GM12892 (cell line): Measurements from ENCODE around the gene SLC47A2.
"Not testable (repeated sequence)": the region's sequence is repeated elsewhere in the genome, so short reads cannot be mapped to it uniquely, and the experiment has no call there.

Source experiments
- DNase-seq: peaks from one replicate; pipeline ENCODE4 v3.0.0; 2011; ENCODE audit not compliant: insufficient read length
- FAIRE-seq: peaks from 2 replicates; lab custom pipeline; 2011; peaks lifted over from hg19 to GRCh38; lab: Jason Lieb, UNC
- POLR2A ChIP-seq: IDR thresholded peaks from 2 replicates; pipeline ENCODE4 v1.6.1; 2011; ENCODE audit warnings: low read depth, low read length, control low read depth
- POLR2AphosphoS5 ChIP-seq: IDR thresholded peaks from 2 replicates; pipeline ENCODE4 v1.6.1; 2011; ENCODE audit warnings: low read depth, low read length, control low read depth
- TAF1 ChIP-seq: IDR thresholded peaks from 2 replicates; pipeline ENCODE4 v1.6.1; 2011; ENCODE audit warnings: low read depth, mild to moderate bottlenecking, control low read depth, low read length, borderline replicate concordance

SLC47A2 gene

DNA sequence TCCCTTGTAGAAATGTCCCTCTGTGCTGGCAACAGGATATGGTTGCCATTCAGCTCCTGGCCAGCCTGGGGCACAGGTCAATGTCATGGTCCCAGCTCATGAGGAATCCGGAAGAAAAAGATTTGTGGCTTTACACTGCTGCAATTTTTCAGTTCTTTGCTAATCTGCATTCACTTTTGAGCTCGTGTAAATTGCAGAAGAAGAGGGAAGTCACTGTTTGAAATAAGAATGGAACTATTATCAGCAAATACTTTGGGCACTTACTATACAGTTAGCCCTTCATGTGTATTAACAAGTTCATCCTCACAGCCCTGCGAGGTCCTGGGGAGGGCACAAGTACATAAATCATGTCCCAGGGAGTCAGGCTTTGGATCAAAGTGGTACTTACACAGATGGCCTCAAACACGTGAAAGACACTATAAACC is 14.2 kb downstream of the SLC47A2 start:
- FAIRE-seq = no peak
- TF ChIP-seq POLR2AphosphoS5 (no peak), POLR2A (no peak), TAF1 (no peak)

DNA sequence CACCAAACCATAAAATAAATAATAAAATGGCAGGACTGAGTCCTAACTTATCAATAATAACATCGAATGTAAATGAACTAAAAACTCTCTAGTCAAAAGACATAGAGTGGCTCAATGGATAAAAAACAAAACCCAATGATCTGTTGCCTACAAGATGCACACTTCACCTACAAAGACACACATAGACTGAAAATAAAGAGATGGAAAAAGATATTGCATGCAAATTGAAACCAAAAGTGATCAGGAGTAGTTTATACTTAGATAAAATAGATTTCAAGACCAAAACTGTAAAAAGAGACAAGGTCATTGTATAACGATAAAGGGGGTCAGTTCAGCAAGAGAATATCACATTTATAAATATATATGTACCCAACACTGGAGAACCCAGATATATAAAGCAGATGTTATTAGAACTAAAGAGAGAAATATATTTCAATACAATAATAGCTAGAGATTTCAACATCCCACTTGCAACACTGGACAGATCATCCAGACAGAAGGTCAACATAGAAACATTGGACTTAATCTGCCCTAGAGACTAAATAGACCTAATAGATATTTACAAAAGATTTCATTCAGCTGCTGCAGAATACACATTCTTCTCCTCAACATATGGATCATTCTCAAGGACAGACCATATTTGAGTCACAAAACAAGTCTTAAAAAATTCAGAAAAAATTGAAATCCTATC is 29.8 kb downstream of the SLC47A2 start:
- no peak for DNase-seq
- no peak for FAIRE-seq
- TF ChIP-seq POLR2AphosphoS5 (no peak), TAF1 (no peak), POLR2A (no peak)

More for the DNA sequence above, 14.2 kb downstream of the SLC47A2 start:
- no peak for DNase-seq

DNA sequence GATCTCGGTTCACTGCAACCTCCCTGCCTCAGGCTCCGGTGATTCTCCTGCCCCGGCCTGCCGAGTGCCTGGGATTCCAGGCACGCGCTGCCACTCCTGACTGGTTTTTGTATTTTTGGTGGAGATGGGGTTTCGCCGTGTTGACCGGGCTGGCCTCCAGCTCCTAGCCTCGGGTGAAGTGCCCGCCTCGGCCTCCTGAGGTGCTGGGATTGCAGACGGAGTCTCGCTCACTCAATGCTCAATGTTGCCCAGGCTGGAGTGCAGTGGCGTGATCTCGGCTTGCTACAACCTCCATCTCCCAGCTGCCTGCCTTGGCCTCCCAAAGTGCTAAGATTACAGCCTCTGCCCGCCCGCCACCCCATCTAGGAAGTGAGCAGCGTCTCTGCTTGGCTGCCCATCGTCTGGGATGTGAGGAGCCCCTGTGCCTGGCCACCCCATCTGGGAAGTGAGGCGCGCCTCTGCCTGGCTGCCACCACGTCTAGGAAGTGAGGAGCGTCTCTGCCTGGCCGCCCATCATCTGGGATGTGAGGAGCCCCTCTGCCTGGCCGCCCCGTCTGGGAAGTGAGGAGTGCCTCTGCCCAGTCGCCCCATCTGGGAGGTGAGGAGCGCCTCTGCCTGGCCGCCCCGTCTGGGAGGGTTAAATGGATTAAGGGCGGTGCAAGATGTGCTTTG is 31.3 kb downstream of the SLC47A2 start:
- FAIRE-seq = not testable (repeated sequence)

DNA sequence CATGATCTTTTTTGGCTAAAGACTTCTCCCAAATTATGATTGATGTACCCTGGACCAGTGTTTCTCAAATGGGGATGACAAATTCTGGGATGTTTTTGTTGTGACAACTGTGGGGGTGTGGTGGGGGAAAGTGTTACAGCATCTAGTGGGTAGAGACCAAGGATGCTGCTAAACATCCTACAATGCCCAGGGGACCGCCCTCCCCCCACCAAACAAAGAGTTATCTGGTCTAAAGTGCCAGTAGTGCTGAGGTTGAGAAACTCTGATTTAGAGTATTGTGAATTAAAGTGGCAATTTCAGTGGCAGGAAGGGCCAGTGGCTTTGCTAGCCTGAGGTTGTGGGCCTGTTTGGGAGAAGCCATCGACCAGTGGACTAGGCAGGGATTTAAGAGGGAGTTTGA is 33.3 kb downstream of the SLC47A2 start:
- no peak for TF ChIP-seq POLR2A

More for the DNA sequence above, 31.3 kb downstream of the SLC47A2 start:
- not testable (repeated sequence) for DNase-seq

DNA sequence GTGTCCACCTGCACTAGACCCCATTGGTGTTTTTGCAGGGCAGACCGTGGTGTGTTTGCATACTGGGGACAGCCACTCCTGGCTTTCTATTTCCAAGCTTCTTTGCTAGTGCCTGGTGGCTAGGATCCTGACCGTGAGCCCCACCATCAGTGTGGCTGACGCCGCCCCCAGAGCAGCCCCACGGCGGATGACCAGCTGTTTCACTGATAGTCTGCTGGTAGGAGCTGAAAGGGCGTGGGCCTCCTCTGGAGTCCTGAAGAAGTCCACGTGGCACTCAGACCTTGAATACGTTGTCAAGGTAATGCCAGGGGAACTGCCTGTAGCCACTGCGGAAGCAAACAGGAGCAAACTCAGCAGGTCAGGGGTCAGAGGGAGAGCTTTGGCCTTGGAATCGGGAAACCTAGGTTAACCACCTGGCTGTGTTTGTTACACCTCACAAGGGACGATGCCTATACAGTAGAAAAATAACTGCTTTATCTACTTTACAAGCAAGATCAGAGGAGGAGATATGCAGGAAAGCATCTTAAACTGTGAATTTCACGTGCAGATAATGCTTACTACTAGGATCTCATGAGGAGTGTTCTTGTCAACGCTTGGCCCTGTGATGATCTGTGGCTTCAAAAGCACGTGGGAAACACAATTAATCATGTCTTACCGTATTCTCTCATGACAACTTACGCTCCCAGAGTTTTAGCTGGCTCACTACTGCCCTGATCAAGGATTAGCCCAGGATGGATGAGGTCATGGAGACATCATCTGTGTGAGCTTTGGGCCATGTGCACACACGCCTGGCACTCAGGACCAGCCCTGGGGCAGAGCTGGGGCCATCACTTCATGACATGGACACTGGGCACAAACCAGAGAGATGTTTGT is 37.6 kb downstream of the SLC47A2 start:
- FAIRE-seq (no peak), DNase-seq (no peak)
- TF ChIP-seq POLR2AphosphoS5 = no peak
- TF ChIP-seq POLR2A = no peak
- TF ChIP-seq TAF1 = no peak

More for the DNA sequence above, 33.3 kb downstream of the SLC47A2 start:
- FAIRE-seq (no peak), DNase-seq (no peak)

DNA sequence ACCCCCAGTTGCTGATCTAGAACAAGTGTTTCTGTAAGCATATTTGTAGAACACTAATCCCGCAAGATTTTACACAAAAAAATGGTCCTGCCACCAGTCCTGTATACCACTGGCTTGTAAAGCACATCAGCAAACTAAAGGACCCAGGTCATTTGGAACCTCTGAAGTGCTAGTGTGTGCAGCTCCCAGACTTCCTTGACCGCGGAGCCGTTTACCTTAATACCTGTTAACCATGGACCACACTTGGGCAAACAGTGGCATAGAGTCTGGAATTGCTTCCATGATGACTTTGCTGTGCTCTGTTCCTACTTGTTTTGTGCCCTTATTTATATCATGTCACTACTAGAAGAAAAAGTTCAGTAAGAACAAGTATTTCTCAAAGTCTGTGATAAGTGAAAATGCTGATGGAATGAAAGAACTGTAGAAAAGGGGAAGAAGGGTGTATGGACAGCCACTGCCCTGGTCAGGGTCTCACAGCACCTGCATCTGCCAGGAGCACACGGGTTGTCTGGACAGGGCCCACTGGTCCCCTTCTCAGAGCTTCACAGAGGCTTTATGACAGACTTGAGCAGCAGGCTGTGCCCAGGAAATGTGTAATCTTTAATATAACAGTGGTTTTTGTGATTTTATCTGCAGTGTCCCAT is 38.5 kb downstream of the SLC47A2 start:
- no peak for DNase-seq
- TF ChIP-seq POLR2AphosphoS5 = no peak
- no peak for TF ChIP-seq POLR2A
- no peak for TF ChIP-seq TAF1
- no peak for FAIRE-seq

DNA sequence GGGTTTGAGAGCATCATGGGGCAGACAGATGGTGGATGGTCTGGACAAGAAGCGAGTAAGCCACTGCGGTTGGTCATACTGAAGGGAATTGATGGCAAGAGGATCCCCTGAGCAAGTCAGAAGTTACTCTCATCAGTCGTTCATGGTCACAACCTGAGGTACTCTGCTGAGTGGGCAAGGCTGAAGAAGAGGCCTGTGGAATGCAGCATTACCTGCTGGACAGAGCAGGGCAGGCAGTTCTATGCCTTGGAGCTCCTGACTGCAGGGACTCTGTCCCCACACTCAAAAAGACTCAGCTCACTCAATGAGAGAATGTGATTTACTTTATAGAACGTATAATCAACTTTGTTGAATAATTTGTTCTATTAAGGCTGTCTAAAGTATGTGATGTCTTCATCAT is 39.5 kb downstream of the SLC47A2 start:
- no peak for DNase-seq
- FAIRE-seq = no peak
- no peak for TF ChIP-seq POLR2AphosphoS5
- TF ChIP-seq POLR2A = no peak
- no peak for TF ChIP-seq TAF1

DNA sequence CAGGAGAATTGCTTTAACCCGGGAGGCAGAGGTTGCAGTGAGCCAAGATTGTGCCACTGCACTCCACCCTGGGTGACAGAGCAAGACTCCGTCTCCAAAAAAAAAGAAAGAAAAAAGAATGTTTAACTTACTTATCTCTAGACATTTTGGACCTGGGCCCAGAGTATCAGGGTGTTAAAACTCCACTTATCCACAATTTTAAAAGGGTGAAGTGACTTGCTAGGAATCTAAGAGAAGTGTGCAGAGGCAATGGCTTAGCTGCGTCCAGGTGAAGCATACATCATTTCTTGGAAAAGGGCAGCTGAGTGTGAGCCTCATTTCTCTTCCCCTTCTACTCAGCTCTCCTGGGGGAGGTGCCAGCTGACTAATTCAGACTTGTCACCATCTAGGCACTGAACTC is 42.8 kb downstream of the SLC47A2 start:
- no peak for TF ChIP-seq POLR2A
- no peak for TF ChIP-seq POLR2AphosphoS5
- no peak for TF ChIP-seq TAF1
- DNase-seq (no peak), FAIRE-seq (no peak)

DNA sequence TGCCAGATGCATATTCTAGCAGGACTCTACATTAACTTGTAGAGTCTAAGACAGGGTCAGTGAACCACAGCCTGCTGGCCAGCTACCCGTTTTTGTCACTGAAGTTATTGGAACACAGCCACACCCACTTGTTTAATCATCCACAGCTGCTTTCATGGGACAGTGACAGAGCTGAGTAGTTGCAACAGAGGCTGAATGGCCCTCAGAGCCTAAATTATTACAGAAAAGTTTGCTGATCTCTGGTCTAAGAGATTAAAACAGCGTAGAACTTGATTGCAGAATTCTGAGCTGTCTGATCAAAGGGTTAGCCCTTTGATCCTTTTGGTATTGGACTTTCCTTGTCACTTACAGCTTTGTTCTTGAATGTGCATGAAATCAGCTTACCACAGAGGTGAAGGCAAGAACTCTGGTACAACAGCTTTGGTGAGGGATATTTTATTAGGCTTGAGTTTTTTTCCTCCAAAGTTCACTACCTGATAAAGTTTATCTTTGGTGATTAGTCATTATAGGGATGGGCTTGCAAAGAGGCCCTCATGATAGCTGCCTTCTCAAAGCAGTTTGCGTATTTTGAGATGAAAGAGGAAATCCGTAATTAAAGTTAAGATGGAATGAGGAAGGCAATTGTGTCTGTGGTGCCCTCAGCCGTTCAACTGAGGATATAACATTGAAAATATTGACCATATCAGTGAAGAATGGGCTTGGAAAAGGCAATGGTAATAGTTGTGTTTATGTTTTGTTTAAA is 44.2 kb downstream of the SLC47A2 start:
- DNase-seq = no peak
- no peak for FAIRE-seq
- TF ChIP-seq POLR2AphosphoS5 (no peak), POLR2A (no peak), TAF1 (no peak)

DNA sequence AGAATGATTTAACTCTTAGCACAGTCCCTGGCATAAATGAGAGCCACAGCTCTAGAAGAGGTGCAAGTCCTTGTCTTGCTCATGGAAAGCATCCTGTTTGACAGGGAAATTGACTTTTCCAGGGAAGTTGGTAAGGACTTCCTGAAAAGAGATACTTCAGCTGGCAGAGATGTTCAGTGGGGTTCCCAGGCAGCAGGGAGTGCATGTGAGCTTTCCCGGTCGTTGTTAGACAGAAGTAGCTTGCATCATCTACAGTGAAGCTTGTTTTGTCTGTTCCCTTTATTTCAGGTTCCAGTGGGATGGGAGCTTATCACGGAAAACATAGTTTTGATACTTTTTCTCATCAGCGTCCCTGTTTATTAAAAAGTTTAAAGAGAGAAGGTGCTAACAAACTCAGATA is 45.0 kb downstream of the SLC47A2 start:
- DNase-seq (no peak), FAIRE-seq (no peak)
- no peak for TF ChIP-seq POLR2AphosphoS5
- no peak for TF ChIP-seq POLR2A
- no peak for TF ChIP-seq TAF1

DNA sequence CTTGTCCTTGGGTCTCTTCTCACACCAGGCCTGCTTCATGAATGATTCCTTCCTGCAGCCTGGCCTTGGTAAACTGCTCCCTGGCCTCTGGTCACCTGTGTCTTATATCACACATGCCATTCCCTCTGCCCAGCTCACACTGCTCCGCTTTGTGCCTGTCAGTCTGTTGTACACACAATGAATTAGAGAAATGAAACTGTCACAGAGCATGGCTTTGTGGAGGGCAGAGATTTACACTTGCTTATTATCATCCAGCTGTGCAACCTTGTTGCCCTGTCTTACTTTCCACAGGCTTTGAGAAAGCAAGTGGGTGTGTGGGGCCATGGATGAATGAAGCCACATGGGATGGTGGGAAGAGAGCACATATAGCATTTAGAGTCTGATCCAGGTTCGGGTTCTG is 45.5 kb downstream of the SLC47A2 start:
- TF ChIP-seq POLR2AphosphoS5 (no peak), TAF1 (no peak), POLR2A (no peak)
- DNase-seq = no peak
- FAIRE-seq = no peak

DNA sequence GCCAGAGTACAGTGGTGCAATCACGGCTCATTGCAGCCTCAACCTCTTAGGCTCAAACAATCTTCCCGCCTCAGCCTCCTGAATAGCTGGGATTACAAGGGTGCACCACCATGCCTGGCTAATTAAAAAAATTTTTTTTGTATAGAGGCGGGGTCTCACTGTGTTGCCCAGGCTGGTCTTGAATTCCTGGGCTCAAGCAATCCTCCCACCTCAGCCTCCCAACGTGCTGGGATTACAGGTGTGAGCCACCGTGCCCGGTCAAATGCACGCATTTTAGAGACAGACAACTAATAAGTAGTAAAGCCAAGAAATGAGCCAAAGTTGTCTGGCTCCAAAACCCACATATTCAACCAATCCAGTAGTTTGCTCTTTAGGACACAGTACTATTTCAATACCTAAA is 46.7 kb downstream of the SLC47A2 start:
- not testable (repeated sequence) for FAIRE-seq

More for the DNA sequence above, 46.7 kb downstream of the SLC47A2 start:
- DNase-seq = not testable (repeated sequence)
